GM12891 (cell line): Measurements from ENCODE around the gene WDR89.
A peak's percentile ranks its signal among the peaks of the same experiment; 100 is the strongest.
"Not testable (repeated sequence)": the region's sequence is repeated elsewhere in the genome, so short reads cannot be mapped to it uniquely, and the experiment has no call there.

Experiments used
- DNase-seq: peaks from one replicate; pipeline ENCODE4 v3.0.0; 2011; ENCODE audit warnings: low spot score; ENCODE audit not compliant: insufficient read length
- FAIRE-seq: peaks from 2 replicates; lab custom pipeline; 2011; peaks lifted over from hg19 to GRCh38; lab: Jason Lieb, UNC
- PAX5 ChIP-seq: IDR thresholded peaks from 2 replicates; pipeline ENCODE4 v1.6.1; 2011; ENCODE audit warnings: low read length, moderate library complexity, mild to moderate bottlenecking; ENCODE audit not compliant: insufficient read depth, severe bottlenecking
- POLR2A ChIP-seq: IDR thresholded peaks from 2 replicates; pipeline ENCODE4 v1.6.1; 2011; ENCODE audit warnings: low read depth, low read length, control low read depth
- POLR2AphosphoS5 ChIP-seq: IDR thresholded peaks from 2 replicates; pipeline ENCODE4 v1.6.1; 2011; ENCODE audit warnings: low read depth, low read length, control low read depth
- POU2F2 ChIP-seq: IDR thresholded peaks from 2 replicates; pipeline ENCODE4 v1.6.1; 2011; ENCODE audit warnings: low read depth, mild to moderate bottlenecking, control low read depth, low read length, moderate library complexity
- SPI1 ChIP-seq: IDR thresholded peaks from 2 replicates; pipeline ENCODE4 v1.6.1; 2011; ENCODE audit warnings: low read depth, low read length, control low read depth
- TAF1 ChIP-seq: IDR thresholded peaks from 2 replicates; pipeline ENCODE4 v1.6.1; 2011; ENCODE audit warnings: low read depth, low read length, control low read depth

WDR89 gene

DNA sequence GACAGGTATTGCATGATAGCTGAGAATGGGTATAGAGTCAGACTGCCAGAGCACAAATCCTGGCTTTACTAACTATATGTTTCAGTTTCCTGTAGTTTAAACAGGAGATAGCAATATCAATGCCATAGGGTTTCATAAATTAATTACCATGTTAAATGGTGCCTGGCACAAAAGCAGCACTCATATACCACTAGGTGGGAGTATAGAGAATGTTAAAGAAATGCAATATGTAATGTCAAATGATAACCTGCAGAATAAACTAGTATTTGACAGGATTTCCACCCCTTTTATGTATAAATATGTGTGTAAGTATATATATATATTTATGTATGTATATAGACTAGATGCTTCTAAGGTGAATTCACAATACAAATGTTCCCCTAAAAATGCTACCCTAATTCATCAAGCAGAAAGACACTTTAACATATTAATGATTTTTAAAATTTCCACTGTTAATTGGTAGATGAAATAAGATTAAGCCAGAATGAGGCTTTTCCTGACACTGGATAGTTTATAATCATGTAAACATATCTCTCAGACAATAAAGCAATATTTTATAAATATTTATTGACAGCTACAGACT, 8.6 kb downstream of the WDR89 start:
- FAIRE-seq = peak; percentile 61
- TF ChIP-seq TAF1 = no peak
- TF ChIP-seq POU2F2 = no peak
- no peak for TF ChIP-seq PAX5
- TF ChIP-seq POLR2A = no peak
- no peak for TF ChIP-seq SPI1
- no peak for TF ChIP-seq POLR2AphosphoS5
- peak; percentile 14 for DNase-seq

DNA sequence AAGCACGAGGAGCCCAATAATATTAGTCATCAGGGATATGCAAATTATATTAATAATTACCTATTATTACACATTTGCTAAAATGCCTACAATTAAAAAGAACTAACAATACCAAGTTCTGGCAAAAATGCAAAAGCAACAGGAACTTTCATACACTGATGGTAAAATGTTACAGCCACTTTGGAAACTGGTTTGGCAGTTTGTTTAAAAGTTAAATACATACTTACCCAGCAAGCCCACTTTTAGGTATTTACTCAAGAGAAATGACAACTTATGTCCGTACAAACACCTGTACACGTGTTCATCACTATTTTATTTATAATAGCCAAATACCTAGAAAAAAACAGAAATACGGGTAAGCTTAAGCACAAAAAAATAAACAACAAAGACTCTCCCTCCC, 17.0 kb downstream of the WDR89 start:
- TF ChIP-seq POLR2A (no peak), POU2F2 (no peak), SPI1 (no peak), PAX5 (no peak), POLR2AphosphoS5 (no peak), TAF1 (no peak)
- FAIRE-seq (no peak), DNase-seq (no peak)

DNA sequence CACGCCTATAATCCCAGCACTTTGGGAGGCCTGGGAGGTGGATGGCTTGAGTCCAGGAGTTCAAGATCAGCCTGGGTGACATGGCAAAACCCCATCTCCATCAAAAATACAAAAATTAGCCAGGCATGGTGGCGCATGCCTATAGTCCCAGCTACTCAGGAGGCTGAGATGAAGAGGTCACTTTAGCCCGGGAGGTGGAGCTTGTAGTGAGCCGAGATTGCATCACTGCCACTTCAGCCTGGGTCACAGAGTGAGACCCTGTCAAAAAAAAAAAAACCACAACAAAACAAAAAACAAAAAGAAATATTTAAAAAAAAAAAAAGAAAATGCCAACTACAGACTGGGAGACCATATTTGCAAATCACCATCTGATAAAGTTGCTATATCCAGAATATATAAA, 17.5 kb downstream of the WDR89 start:
- DNase-seq (no peak), FAIRE-seq (peak; percentile 52)

DNA sequence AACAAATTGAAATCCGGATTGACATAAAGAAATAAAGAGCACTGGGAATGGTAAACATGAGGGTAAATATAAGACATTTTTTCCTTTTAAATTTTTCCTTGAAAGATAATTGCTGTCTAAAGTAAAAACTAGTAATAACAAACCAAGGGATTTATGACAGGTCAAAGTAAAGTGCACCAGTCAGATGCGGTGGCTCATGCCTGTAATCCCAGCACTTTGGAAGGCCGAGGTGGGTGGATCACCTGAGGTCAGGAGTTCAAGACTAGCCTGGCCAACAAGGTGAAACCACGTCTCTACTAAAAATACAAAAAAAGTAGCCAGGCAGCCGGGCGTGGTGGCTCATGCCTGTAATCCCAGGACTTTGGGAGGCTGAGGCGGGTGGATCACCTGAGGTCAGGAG, 19.7 kb downstream of the WDR89 start:
- not testable (repeated sequence) for DNase-seq, FAIRE-seq

More for the DNA sequence above, 17.5 kb downstream of the WDR89 start:
- TF ChIP-seq POU2F2 (no peak), SPI1 (no peak), TAF1 (no peak), PAX5 (no peak), POLR2A (no peak), POLR2AphosphoS5 (no peak)

DNA sequence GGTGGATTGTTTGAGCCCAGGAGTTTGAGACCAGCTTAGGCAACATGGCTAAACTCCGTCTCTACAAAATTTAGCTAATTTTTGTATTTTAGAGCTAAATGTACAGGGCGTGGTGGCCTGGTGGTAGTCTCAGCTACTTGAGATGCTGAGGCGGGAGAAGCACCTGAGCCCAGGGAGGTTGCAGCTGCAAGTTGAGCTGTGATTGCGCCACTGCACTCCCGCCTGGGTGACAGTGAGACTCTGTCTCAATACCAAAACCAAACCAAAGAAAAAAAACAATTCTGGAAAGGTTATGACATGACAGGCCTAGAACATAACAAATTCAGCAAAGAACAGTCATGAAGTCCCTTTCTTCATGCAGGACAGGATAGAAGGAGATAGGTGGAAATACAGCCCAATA, 25.7 kb downstream of the WDR89 start:
- DNase-seq = no peak
- TF ChIP-seq POLR2A (no peak), TAF1 (no peak), POU2F2 (no peak), SPI1 (no peak), PAX5 (no peak), POLR2AphosphoS5 (no peak)
- peak; percentile 13 for FAIRE-seq

DNA sequence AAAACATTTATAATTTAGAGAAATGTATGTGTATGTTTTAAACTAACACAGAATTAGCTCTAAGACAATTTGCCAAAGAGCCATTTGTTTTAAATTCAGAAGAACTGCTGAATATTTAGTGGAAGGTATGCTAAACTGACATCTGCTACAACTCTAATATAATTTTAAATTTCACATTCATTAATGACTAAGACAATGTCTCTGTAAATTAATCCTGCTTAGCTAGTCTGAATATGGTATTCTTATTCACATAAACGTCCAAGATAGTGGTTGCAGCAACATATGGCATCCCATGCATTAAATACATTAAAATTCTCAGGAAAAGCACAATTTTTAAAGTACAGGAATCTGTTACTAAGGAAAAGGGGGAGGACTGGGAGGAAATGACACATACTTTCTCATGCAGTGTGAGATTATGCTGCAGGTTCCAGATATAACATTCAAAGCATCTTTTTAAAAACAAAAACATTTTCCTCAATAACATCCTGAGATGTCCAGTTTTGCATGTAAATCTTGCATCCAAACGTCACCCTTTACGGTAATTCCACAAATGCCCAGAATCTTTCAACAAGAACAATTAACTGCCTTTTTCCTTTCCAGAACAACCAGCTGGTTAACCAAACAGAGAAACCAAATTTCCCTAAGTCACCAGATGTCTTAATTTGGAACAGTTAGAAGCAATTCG, 26.9 kb downstream of the WDR89 start:
- no peak for TF ChIP-seq POLR2AphosphoS5
- TF ChIP-seq POLR2A = no peak
- TF ChIP-seq SPI1 = no peak
- TF ChIP-seq TAF1 = no peak
- no peak for TF ChIP-seq POU2F2
- no peak for TF ChIP-seq PAX5
- DNase-seq = no peak

DNA sequence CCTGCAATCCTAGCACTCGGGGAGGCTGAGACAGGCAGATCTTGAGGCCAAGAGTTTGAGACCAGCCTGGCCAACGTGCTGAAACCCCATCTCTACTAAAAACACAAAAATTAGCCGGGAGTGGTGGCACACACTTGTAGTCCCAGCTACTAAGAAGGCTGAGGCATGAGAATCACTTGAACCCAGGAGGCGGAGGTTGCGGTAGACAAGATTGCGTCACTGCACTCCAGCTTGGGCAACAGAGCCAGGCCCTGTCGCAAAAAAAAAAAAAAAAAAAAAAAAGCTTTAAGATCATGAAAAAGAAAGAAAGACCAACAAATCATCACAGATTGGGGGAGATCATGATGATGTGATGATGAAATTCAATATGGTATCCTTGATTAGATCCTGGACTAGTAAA, 30.6 kb downstream of the WDR89 start:
- TF ChIP-seq TAF1 (no peak), POLR2AphosphoS5 (no peak), POLR2A (no peak), SPI1 (no peak), PAX5 (no peak), POU2F2 (no peak)
- FAIRE-seq (no peak), DNase-seq (no peak)

More for the DNA sequence above, 26.9 kb downstream of the WDR89 start:
- no peak for FAIRE-seq

DNA sequence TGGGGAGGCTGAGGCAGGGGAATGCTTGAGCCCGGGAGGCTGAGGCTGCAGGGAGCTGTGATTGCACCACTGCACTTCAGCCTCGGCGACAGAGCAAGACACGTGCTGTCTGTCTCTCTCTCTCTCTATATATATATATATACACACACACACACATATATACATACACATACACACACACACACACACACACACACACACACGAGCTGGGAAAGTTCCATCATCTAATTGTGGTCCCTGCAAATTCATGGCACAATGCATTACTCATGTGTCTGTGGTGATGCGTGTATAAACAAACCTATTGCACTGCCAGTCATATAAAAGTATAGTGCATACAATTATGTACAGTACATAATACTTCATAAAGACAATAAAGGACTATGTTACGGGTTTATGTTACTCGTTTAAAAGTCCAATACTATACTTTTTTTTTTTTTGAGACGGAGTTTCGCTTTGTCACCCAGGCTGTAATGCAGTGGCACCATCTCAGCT, 36.6 kb downstream of the WDR89 start:
- no peak for DNase-seq
- no peak for TF ChIP-seq TAF1
- no peak for TF ChIP-seq POU2F2
- TF ChIP-seq PAX5 = no peak
- no peak for TF ChIP-seq POLR2AphosphoS5
- TF ChIP-seq POLR2A = no peak
- TF ChIP-seq SPI1 = no peak
- FAIRE-seq = no peak

DNA sequence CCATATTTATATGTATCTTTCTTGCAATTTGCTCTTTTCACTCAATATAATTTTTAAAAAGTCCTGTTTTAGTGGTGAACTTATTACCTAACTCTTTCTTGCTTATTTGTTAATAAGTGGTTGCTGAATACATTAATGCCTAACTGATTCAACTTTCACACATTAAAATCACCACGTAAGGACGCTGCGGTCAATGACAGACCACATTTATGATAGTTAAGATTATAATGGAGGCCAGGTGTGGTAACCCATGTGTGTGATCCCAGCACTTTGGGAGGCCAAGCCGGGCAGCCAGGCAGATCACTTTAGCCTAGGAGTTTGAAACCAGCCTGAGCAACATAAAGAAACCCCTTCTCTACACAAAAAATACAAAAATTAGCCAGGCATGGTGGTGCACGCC, 37.0 kb downstream of the WDR89 start:
- FAIRE-seq = no peak

DNA sequence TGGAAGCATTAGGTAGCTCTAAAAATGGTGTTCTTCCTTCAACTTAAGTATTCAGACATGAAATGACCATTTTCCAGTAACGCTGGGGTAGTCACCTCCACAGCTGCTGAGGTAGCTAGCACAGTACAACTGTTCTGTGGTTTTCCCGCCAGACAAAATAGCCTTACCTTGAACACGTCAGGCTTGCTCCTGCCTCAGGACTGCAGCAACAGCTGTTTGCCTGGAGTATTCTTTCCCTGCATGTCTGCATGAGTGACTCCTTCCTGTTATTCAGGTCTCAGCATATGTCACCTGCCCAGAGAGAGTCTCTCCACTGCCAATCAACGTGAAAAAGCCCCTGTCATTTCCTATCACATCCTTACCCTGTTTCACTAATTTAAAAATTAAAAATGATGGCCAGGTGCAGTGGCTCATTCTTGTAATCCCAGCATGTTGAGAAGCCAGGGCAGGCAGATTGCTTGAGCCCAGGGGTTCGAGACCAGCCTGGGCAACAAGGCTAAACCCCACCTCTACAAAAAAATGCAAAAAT, 37.9 kb downstream of the WDR89 start:
- FAIRE-seq = peak; percentile 64
- TF ChIP-seq PAX5 = no peak
- TF ChIP-seq POU2F2 = no peak
- TF ChIP-seq POLR2AphosphoS5 = no peak
- TF ChIP-seq TAF1 = no peak
- no peak for TF ChIP-seq POLR2A
- no peak for TF ChIP-seq SPI1
- no peak for DNase-seq

More for the DNA sequence above, 37.0 kb downstream of the WDR89 start:
- TF ChIP-seq PAX5 = no peak
- no peak for TF ChIP-seq TAF1
- no peak for TF ChIP-seq POLR2A
- no peak for TF ChIP-seq POU2F2
- DNase-seq = no peak

DNA sequence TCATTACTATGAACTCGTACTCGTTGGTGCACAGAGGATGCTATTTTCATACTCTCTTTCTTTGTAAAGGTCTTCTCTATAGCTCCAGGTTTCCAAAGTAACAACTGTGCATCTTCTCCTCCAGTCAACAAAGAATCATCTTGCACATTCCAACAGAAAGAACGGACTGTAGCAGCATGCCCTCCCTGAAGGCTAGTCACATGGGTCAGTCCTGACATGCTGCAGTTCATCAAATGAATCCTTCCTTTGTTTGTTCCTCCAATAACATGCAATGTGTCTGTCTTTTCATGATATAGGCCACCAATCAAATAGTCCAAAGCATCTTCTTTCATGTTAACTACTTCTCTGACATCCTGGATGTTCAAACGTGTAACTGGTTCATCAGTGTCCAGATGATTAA, 42.9 kb downstream of the WDR89 start:
- DNase-seq (no peak), FAIRE-seq (no peak)
- TF ChIP-seq SPI1 = no peak
- no peak for TF ChIP-seq TAF1
- TF ChIP-seq POLR2A = no peak
- no peak for TF ChIP-seq POLR2AphosphoS5
- TF ChIP-seq PAX5 = no peak
- TF ChIP-seq POU2F2 = no peak
